HUES6 (cell line): ENCODE data around the gene NUDT2.
A peak's percentile ranks its signal among the peaks of the same experiment; 100 is the strongest.
"Not testable (repeated sequence)": the region's sequence is repeated elsewhere in the genome, so short reads cannot be mapped to it uniquely, and the experiment has no call there.

ENCODE experiments used
- H3K27ac ChIP-seq: 2 replicates; pipeline ENCODE4 v1.7.0; 2013; ENCODE audit warnings: low read depth, mild to moderate bottlenecking, low read length, inconsistent platforms
- H3K27me3 ChIP-seq: 2 replicates; pipeline ENCODE4 v1.6.1; 2013; ENCODE audit warnings: low read length; ENCODE audit not compliant: control insufficient read depth, insufficient read depth
- H3K36me3 ChIP-seq: 2 replicates; pipeline ENCODE4 v1.6.1; 2013; ENCODE audit warnings: low read length; ENCODE audit not compliant: control insufficient read depth, insufficient read depth
- H3K4me1 ChIP-seq: 2 replicates; pipeline ENCODE4 v1.6.1; 2013; ENCODE audit warnings: low read length; ENCODE audit not compliant: control insufficient read depth, insufficient read depth
- H3K4me3 ChIP-seq: 2 replicates; pipeline ENCODE4 v1.5.1; 2013; ENCODE audit warnings: low read depth, low read length
- H3K9ac ChIP-seq: one replicate; pipeline ENCODE4 v1.6.1; 2013; ENCODE audit warnings: mild to moderate bottlenecking, low read length
- H3K9me3 ChIP-seq: 2 replicates; pipeline ENCODE4 v1.6.1; 2013; ENCODE audit warnings: low read depth, low read length; ENCODE audit not compliant: control insufficient read depth, insufficient read depth

Gene NUDT2

DNA sequence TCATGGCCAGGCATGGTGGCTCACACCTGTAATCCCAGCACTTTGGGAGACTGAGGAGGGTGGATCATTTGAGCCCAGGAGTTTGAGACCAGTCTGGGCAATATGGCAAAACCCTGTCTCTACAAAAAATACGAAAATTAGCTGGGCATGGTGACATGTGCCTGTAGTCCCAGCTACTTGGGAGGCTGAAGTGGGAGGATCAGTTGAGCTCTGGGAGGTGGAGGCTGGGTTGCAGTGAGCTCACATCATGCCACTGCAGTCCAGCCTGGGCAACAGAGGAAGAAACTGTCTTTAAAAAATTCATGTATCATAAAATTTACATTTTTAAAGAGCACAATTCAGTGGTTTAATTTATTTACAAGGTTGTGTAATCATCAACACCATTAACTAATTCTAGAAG is 23.6 kb downstream of the NUDT2 start:
- not testable (repeated sequence) for H3K27ac ChIP-seq, H3K9ac ChIP-seq, H3K4me1 ChIP-seq, H3K36me3 ChIP-seq, H3K27me3 ChIP-seq, H3K4me3 ChIP-seq
- peaks cover 14% of the 10 kb centered on the region; the same call in 1 of the 2 replicates for H3K9me3 ChIP-seq

DNA sequence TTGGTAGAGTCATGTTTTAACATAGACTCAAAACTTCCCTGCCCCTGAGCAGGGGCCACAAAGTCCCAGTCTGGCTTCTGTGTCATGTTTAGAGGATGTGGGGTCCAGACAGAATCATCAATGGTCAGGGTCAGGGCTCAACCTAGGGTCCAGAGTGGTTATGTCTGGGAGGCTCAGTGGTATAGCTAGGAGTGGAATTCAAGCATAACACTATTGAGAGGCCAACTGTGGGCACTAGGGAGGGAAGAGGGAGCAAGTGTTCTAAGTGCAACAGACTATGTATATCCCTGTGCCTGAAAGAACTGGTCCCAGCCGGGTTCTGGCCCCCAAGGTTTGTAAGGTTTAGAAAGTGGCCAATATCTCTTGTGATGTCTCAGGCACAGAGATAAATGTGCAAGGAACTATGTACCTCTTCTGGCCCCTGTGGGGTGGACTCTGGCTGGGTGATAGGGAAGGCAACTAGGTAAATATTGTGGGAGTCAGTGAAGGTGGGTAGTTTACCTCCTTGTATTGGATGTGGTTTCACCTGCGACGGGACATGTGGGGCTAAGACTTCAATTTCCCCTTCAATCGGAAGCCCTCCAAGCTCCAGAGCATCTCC is 33.3 kb downstream of the NUDT2 start:
- H3K9ac ChIP-seq, result no peak overlapping the region
- H3K4me3 ChIP-seq, result no peak overlapping the region
- peaks cover 25% of the 10 kb centered on the region for H3K4me1 ChIP-seq
- H3K27ac ChIP-seq, result no peak overlapping the region
- no peaks in the 10 kb centered on the region for H3K36me3 ChIP-seq
- no peaks in the 10 kb centered on the region for H3K27me3 ChIP-seq
- H3K9me3 ChIP-seq, result peaks cover 14% of the 10 kb centered on the region

DNA sequence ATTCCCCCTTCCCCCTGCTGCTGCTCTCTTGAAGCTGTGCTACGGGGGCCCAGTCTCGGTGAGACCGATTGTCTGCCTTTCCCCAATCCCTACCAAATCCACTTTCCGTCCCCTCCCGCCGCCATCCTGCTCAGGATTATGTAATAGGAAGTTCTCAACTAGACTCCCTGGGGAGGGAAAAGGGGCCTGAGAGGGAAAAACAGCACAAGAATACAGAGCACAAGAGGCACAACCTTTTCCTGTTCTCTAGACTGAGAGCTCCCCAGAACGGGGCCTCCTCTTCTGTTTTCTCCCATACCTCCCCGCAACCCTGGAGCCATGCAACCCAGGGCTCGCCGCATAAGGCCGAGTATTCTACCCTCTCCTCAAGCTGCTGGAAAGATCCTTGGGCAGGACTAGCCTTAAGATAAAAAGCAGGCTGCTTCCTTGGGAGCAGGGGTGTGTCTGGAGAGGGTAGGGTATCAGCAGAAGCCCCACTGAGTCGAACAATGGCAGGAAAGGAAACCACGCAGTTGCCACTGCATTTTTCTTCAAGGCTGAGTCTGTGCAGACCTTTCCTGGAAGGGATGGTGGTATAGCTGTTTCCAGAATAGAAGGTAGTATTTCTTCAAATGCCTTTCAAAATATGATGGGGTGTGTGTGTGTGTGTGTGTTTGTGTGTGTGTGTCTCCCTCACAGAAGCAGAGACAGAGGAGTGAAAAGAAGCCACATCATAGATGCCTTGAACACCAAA is 34.4 kb downstream of the NUDT2 start:
- peaks cover 21% of the 10 kb centered on the region for H3K9me3 ChIP-seq
- no peaks in the 10 kb centered on the region for H3K36me3 ChIP-seq
- peaks cover 25% of the 10 kb centered on the region for H3K4me1 ChIP-seq
- H3K27ac ChIP-seq, result no peak overlapping the region; the same call in 1 of the 2 replicates
- H3K4me3 ChIP-seq, result peak overlapping the region; percentile 45
- H3K27me3 ChIP-seq, result no peaks in the 10 kb centered on the region
- H3K9ac ChIP-seq, result peak overlapping the region; percentile 31

DNA sequence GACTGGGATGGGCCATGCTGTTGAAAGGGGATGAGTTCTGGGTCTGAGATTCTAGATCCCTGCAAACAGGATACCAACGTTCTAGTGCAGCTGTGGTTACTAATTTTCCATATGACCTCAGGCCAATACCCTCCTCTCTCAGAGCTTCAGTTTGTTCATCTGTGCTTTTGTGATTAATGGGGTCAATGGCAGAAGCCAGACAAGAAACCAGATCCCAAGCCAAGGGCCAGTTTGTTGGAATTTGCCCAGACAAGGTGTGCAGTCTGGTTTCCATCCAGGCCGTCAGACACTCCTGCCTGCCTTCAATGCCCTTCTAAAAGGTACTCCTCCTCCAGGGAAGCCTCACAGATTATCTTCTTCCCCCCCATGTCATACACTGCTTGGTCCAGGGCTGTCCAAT is 35.9 kb downstream of the NUDT2 start:
- Histone ChIP-seq H3K4me1 (peaks cover 25% of the 10 kb centered on the region), H3K27me3 (no peaks in the 10 kb centered on the region), H3K27ac (no peak overlapping the region), H3K36me3 (peaks cover 7% of the 10 kb centered on the region; the same call in 1 of the 2 replicates), H3K4me3 (no peak overlapping the region), H3K9me3 (peaks cover 23% of the 10 kb centered on the region), H3K9ac (no peak overlapping the region)

DNA sequence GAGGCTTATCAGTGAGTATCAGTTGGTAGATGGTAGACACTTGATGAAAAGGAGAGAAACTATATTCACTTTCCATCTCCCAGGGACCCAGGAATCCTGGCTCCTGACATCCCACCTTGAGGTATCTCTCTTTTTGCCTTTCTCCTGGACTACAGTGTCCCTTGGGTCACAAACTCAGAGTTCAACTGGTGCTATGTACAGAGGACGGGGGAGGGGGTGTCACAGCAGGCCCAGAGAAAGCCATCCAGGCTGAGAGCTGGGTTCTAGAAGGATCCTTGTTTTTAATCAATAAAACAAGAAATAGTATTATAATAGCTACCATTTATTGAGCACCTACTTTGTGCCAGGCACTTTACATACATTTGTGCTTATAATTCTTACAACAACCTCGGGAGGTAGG is 37.0 kb downstream of the NUDT2 start:
- no peak overlapping the region for H3K9ac ChIP-seq
- peaks cover 17% of the 10 kb centered on the region for H3K36me3 ChIP-seq
- H3K4me3 ChIP-seq, result no peak overlapping the region

DNA sequence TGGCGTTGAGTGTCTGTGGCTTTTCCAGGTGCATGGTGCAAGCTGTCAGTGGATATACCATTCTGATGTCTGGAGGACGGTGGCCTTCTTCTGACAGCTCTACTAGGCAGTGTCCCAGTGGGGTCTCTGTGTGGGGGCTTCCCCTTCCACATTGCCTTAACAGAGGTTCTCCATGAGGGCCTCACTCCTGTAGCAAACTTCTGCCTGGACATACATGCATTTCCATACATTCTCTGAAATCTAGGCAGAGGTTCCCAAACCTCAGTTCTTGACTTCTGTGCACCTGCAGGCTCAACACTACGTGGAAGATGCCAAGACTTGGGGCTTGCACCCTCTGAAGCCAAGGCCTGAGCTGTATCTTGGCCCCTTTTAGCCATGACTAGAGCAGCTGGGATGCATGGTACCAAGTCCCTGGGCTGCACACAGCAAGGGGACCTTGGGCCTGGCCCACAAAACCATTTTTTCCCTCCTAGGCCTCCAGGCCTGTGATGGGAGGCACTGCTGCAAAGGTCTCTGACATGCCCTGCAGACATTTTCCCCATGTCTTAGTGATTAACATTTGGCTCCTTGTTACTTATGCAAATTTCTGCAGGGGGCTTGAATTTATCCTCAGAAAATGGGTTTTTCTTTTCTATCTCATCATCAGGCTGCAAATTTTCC is 38.5 kb downstream of the NUDT2 start:
- Histone ChIP-seq H3K4me1 (peaks cover 20% of the 10 kb centered on the region), H3K36me3 (peaks cover 25% of the 10 kb centered on the region), H3K9me3 (peaks cover 23% of the 10 kb centered on the region)
- not testable (repeated sequence) for H3K4me3 ChIP-seq, H3K27ac ChIP-seq, H3K9ac ChIP-seq, H3K27me3 ChIP-seq

More for the DNA sequence above, 37.0 kb downstream of the NUDT2 start:
- Histone ChIP-seq H3K27ac (no peak overlapping the region), H3K27me3 (no peaks in the 10 kb centered on the region), H3K4me1 (peaks cover 25% of the 10 kb centered on the region), H3K9me3 (peaks cover 23% of the 10 kb centered on the region)

DNA sequence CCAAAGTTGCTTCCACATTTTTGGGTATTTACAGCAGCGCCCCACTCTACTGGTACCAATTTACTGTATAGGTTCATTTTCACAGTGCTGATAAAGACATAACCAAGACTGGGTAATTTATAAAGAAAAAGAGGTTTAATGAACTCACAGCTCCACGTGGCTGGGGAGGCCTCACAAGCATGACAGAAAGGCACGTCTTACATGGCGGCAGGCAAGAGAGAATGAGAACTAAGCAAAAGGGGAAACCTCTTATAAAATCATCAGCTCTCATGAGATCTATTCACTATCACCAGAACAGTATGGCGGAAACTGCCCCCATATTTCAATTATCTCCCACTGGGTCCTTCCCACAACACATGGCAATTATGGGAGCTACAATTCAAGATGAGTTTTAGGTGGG is 39.4 kb downstream of the NUDT2 start:
- Histone ChIP-seq H3K4me1 (peaks cover 11% of the 10 kb centered on the region), H3K36me3 (peaks cover 25% of the 10 kb centered on the region), H3K9me3 (peaks cover 23% of the 10 kb centered on the region)
- not testable (repeated sequence) for H3K27ac ChIP-seq, H3K27me3 ChIP-seq, H3K4me3 ChIP-seq, H3K9ac ChIP-seq

DNA sequence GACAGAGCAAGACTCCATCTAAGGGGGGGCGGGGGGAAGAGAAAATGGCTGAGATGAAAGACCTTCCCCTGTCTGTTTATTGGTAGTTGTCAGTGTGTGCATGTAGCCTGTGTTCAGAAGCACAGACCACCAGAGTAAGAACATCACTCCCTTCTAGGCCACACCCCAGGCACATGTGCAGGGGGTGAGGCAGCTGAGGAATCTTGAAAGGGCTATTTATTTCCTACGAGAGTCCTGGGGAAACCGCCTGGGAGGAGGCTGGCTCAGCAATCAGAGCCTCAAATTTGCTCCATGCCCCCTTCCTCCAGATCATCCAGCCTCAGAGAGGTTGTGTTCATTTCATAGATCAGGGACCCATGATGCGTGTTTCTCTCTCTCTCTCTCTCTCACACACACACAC is 40.3 kb downstream of the NUDT2 start:
- peaks cover 23% of the 10 kb centered on the region for H3K9me3 ChIP-seq
- no peak overlapping the region for H3K27ac ChIP-seq
- H3K36me3 ChIP-seq, result peaks cover 25% of the 10 kb centered on the region
- no peak overlapping the region for H3K9ac ChIP-seq
- H3K27me3 ChIP-seq, result peaks cover 3% of the 10 kb centered on the region; the same call in 1 of the 2 replicates
- H3K4me1 ChIP-seq, result peaks cover 2% of the 10 kb centered on the region
- no peak overlapping the region for H3K4me3 ChIP-seq

DNA sequence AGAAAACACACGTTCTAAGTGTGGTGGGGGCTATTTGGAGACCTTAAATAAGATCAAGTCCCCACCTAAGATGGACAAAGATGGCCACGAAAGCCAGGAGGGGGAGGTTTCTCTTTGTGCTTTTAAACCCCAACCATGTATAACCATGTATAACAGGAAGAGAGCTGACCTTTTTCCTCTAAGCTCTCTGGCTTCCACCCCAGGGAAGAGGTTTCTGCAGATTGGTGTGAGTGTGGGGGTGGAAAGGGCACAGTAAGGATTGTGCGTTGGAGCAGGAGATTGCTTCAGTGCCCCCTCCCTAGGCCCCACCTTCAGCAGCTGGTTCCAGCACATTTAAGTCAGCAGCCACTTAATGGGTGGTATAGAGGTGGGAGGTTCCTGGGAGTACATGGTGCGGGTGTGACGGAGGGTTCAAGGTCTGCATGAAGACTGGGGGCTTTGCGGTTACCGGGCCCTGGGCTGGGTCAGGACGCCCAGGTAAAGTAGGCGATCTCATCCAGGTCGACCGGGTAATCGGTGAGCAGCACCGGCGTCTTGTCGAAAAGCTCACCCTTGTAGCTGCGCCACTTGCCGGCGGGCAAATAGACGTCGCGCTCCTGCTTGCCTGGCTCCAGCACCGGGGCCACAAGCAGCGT is 41.1 kb downstream of the NUDT2 start:
- Histone ChIP-seq H3K9ac (no peak overlapping the region), H3K27ac (no peak overlapping the region), H3K9me3 (peaks cover 23% of the 10 kb centered on the region), H3K27me3 (peaks cover 3% of the 10 kb centered on the region; the same call in 1 of the 2 replicates), H3K4me1 (peaks cover 7% of the 10 kb centered on the region), H3K36me3 (peaks cover 25% of the 10 kb centered on the region), H3K4me3 (no peak overlapping the region)

DNA sequence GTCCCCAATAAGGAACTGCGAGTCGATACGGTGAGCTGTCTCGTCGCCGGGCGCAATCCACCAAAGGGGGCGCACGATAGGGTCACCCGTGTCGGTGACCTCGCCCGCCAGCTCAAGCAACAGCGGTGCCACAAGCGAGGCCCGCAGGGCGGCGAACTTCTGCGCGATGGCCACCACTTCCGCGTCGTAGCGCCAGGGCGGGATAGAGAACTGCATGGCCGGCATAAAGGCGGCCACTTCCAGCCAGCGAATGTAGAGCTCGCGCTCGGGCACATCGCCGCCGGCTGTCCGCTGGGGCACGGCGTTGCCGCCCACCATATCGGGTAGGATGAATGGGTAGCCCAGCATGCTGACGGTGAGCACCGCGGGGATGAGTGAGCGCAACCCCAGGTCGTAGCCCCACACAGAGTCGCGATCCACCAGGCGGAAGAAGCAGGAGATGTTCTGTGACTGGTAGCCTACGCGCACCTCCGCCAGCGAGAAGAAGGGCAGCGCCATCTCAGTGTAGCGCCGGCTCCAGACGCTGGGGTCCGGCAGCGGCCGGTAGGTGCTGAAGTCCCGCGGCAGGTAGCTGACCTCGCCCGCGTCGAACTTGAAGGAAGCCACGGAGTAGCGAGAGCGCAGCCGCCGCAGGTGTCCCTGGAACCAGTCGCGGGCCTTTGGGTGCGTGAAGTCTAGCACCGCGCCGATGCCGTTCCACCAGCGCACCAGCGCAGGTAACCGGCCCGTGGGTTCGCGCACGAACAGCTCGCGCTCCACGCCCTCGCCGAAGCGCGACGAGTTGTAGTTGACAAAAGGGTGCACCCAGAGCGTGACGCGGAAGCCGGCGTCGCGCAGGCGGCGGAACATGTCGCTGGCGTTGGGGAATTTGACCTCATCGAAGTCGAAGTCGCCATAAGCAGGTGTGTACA is 41.9 kb downstream of the NUDT2 start:
- H3K9ac ChIP-seq, result no peak overlapping the region
- H3K27me3 ChIP-seq, result peaks cover 8% of the 10 kb centered on the region; the same call in 1 of the 2 replicates
- peaks cover 25% of the 10 kb centered on the region for H3K36me3 ChIP-seq
- H3K4me1 ChIP-seq, result peaks cover 15% of the 10 kb centered on the region
- H3K9me3 ChIP-seq, result peaks cover 21% of the 10 kb centered on the region
- no peak overlapping the region for H3K27ac ChIP-seq
- no peak overlapping the region for H3K4me3 ChIP-seq
